GM18507 (cell line): ENCODE measurements around the gene RGS10.
"Not testable (repeated sequence)": the region's sequence is repeated elsewhere in the genome, so short reads cannot be mapped to it uniquely, and the experiment has no call there.

Experiments used
- DNase-seq: peaks from one replicate; pipeline ENCODE4 v3.0.0; 2011; ENCODE audit warnings: low read depth; ENCODE audit not compliant: insufficient read length; ENCODE audit errors: extremely low spot score
- FAIRE-seq: peaks from 2 replicates; lab custom pipeline; 2011; peaks lifted over from hg19 to GRCh38; lab: Jason Lieb, UNC

The RGS10 gene

DNA sequence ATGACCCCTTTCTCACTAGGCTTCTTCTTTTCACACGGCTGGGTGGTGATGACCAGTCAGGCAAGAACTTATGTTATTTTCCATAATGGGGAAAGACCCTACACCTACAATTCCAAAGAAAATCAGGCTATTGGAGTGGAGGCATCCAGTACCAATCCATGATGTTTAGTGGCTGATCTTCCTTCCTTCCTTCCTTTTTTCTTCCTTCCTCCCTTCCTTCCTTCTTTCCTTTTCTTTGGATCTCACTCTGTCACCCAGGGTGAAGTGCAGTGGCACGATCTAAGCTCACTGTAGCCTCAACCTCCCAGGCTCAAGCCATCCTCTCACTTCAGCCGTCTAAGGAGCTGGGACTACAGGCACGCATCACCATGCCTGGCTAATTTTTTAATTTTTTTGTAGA lies 2.5 kb downstream of the RGS10 start:
- no peak for DNase-seq
- FAIRE-seq = no peak

- no peak for DNase-seq
- no peak for FAIRE-seq
Observed at GRCh38 chr10:119539359-119539825, 3.1 kb downstream of the RGS10 start.

DNA sequence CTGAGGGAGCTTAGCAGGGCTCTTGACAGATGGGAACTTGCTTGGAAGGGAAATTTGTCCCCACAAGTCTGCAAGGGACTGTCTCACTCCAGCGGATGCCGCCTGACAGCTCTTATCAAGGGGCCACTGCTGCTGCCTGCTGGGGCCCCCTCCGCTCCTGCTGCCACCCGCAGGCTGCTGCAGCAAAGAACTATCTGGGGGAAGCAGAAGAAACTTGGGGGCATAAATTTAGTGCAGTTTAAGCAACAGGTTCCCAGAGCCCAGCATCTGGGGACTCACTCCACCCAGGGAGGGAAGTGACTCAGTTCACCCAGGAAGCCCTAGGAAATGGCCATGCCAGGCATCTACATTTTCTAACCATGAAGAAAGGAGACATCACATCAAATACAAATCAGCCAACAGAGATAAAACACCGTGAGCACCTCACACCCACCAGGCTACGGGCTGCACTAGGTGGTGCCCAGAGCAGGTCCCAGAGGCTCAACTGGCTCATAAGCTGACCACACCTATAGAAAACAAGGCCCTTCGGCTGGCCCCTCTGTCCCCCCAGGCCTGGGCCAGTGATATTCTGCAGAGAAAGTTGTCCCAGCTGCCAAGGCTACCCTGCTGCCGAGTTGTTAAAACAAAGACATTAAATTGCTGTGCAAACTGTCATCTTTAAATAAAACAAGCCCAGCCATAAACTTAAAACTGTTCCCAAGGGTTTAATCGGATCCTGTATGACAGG lies 3.7 kb downstream of the RGS10 start:
- no peak for FAIRE-seq
- no peak for DNase-seq

GRCh38 chr10:119537953-119538630 lies 4.4 kb downstream of the RGS10 start:
- DNase-seq (no peak), FAIRE-seq (no peak)

GRCh38 chr10:119536508-119537025 lies 6.0 kb downstream of the RGS10 start:
- DNase-seq (no peak), FAIRE-seq (no peak)

- DNase-seq (no peak), FAIRE-seq (no peak)
Observed at GRCh38 chr10:119535837-119536507, 6.5 kb downstream of the RGS10 start.

DNA sequence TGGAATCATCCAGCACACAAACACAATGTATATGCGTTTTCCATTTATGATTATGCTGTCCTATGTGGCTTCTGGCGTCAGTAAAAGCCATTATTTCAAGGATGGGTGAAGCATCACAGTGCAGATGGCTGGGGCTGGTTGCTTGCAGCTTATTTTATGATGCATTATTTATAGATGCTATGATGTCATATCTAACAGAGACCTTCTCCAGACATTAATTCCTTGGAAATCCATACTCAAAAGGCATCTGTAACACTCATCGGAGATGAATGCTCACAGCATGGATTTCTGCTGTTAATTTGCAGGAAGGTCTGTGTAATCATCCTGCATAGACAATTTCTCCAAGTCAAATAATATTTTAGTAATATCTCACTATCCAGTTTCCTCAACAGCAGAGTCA lies 7.2 kb downstream of the RGS10 start:
- FAIRE-seq (no peak), DNase-seq (no peak)

DNA sequence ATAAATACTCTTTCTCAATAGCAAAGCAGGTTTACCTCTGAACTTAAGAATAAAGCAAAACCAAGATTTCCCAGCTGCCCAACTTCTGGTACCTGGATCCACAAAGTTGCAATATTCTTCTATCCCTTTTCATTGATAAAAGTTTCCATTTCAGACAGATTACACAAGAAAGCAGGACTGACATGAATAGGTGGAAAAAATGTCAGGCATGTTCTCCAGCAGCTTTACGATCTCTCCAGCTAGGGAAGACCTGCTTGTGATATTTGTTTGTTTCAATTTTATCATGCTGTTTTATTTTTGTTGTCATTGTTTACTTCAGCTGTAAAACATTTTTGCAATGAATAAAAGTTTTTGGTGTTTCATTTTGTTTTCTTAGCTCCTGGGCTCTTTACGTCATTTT lies 9.0 kb downstream of the RGS10 start:
- DNase-seq (no peak), FAIRE-seq (no peak)

GRCh38 chr10:119532791-119533190 lies 9.7 kb downstream of the RGS10 start:
- FAIRE-seq, DNase-seq: not testable (repeated sequence)

DNA sequence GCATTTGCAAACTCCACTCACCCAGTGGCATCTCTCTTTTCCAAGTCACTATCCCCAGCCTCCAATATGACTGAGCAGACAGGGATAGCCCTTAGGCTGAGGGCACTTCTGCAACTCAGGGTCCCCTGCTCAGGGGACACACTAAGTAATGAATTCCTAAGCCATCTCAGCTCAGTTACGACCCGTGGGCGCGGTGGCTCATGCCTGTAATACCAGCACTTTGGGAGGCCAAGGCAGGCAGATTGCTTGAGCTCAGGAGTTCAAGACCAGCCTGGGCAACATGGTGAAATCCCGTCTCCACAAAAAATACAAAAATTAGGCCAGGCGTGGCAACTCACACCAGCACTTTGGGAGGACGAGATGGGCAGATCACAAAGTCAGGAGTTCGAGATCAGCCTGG lies 10.3 kb downstream of the RGS10 start:
- FAIRE-seq = not testable (repeated sequence)

DNA sequence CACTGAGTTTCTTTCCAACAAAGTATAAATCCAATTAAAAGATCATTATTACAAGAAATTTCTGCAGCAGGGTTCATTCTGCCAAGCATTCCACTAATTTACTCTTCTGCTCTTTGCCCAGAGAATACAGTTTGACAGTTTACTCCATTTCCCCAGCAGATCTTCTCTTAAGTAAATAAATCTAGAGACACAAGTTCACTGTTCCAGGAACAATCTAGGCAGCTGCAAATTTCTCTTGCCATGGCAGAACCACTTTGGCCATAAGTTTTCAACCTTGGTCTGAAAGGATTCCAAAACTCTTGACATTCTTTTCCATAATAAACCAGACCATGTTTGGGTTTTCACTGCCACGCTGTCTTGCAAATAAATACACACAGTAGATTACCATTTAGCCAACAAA lies 11.5 kb downstream of the RGS10 start:
- FAIRE-seq = no peak

More for the DNA sequence above, 10.3 kb downstream of the RGS10 start:
- not testable (repeated sequence) for DNase-seq

GRCh38 chr10:119528663-119529237 lies 13.8 kb downstream of the RGS10 start:
- not testable (repeated sequence) for FAIRE-seq, DNase-seq

More for the DNA sequence above, 11.5 kb downstream of the RGS10 start:
- DNase-seq = no peak

DNA sequence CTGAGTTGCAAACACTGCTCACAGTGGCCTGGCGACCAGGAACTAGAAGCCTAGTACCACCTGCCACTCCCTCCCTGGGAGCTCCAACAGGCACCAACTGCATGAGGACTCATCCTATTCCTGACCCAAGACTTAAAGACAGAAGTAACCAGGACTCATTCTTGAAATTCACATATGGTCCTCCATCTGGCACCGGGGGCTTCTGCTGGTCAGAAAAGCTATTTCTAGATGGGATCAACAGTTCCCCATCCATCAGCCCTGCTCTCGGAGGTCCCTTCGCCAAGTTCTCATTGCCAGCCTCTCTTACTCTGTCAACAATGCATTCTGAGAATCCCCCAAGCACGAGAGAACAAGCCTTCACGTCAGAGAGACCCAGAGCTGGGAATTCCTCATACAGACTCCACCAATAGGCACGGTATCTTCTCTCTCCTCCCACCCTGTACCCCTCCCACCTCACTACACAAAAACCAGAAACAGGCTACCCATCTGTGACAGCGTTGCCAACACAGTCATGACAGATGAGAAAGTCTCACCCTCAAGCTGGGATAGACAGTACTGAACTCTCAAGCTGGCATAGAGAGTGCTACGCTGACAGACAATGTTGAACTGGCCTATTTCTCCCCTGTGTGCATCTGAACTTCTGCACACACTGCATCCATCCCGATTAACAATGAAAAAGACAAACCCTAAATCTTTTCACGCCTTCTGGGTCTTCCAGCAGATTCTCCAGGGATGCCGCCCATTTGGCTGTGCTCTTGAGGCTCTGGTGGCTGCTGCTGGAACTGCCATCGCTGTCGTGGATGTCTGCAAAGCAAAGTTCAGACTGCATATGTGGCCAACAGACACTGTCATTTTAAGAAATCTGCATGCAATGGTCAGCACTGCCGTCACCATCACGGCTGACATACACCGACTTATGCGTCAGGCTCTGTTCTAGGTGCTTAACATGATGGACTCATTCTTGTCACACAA lies 15.6 kb downstream of the RGS10 start:
- no peak for FAIRE-seq
- no peak for DNase-seq

DNA sequence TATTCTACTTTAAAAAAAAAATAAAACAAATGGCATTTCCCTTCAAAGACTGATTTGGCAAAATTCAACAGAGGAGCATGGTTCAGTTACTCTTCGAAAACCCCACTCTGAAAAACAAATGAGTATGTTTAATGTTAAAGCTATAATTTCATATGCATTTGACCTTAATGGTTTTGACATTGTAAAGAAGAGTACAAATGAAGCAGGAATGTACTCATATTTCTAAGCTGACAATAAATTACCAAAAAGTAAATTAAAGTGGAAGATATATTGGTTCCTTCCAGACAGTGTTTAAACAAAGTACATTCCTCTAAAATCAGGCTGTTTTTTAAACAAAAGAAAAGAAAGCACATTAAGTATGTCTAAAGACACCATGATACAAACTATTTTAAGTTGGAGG lies 16.4 kb downstream of the RGS10 start:
- FAIRE-seq (no peak), DNase-seq (no peak)

GRCh38 chr10:119525116-119525515 lies 17.4 kb downstream of the RGS10 start:
- FAIRE-seq (no peak), DNase-seq (no peak)

- no peak for DNase-seq
- FAIRE-seq = no peak
Observed at GRCh38 chr10:119524720-119525070, 17.8 kb downstream of the RGS10 start.

GRCh38 chr10:119523895-119524719 lies 18.4 kb downstream of the RGS10 start:
- FAIRE-seq (no peak), DNase-seq (no peak)
